GM12878 (cell line): Measurements from ENCODE around the gene CLRN3. TPM values are rescaled to one million over a fixed set of nuclear protein-coding genes. Genes with fewer than 3 reads are reported as not detected.

Experiments used
- ATAC-seq: fragments of 200-7000 bp; cut with Tn5 transposase; 3 replicates; pipeline ENCODE4 v1.9.1; 2020; ENCODE audit warnings: mild to moderate bottlenecking, moderate library complexity
- BruUV-seq: library from RNA; stranded (reverse); fragments of 400-500 nt; replicated peaks from 2 replicates; lab custom pipeline; 2021; lab: Mats Ljungman, UMichigan
- CTCF ChIA-PET: fragments of 300-600 bp; sonication (Branson Sonifier 250); formaldehyde crosslinking; extraction: SDS; loops from one replicate; lab custom pipeline; 2021; ENCODE audit warnings: inconsistent platforms; lab: Yijun Ruan, JAX
- POLR2A ChIA-PET: fragments of 350-600 bp; formaldehyde crosslinking; extraction: SDS; loops from one replicate; lab custom pipeline; 2021; ENCODE audit warnings: inconsistent platforms; lab: Charles Lee
- RAD21 ChIA-PET: fragments of 300-600 bp; sonication (Branson Sonifier 250); formaldehyde crosslinking; loops from one replicate; lab custom pipeline; 2023; ENCODE audit warnings: antibody characterized with exemption; ENCODE audit not compliant: unreplicated experiment; lab: Charles Lee
- SMC1A ChIA-PET: fragments of 300-600 bp; sonication (Branson Sonifier 250); formaldehyde crosslinking; loops from one replicate; lab custom pipeline; 2023; ENCODE audit not compliant: unreplicated experiment, uncharacterized antibody; lab: Charles Lee
- DNase-seq: peaks from one replicate; pipeline ENCODE4 v3.0.0-alpha.2; 2011; ENCODE audit warnings: low read depth, low spot score
- FAIRE-seq: peaks from 3 replicates; lab custom pipeline; 2011; peaks lifted over from hg19 to GRCh38; lab: Jason Lieb, UNC
- H2AFZ ChIP-seq: 2 replicates; pipeline ENCODE4 v1.6.0; 2011; ENCODE audit warnings: low read depth, low read length, control low read depth; ENCODE audit not compliant: control insufficient read depth
- H3K27ac ChIP-seq: 2 replicates; pipeline ENCODE4 v1.5.1; 2011; ENCODE audit warnings: control low read depth; ENCODE audit not compliant: control insufficient read depth, insufficient read depth
- H3K27me3 ChIP-seq, 2 experiments: replicated peaks in 1 of 2; 2 replicates each; pipeline versions ENCODE4 v1.6.0 to v1.6.1; 2011; ENCODE audit warnings: low read length in 1 of 2; ENCODE audit not compliant: control insufficient read depth in 2 of 2, insufficient read depth in 2 of 2
- H3K36me3 ChIP-seq, 2 experiments: 2 replicates each; pipeline ENCODE4 v1.5.1; 2011; ENCODE audit warnings: low read length in 1 of 2; ENCODE audit not compliant: control insufficient read depth in 2 of 2, insufficient read depth in 2 of 2
- H3K4me1 ChIP-seq: 2 replicates; pipeline ENCODE4 v1.6.1; 2011; ENCODE audit warnings: mild to moderate bottlenecking, low read length, moderate library complexity, mixed read lengths; ENCODE audit not compliant: control insufficient read depth, insufficient read depth
- H3K4me2 ChIP-seq: 2 replicates; pipeline ENCODE4 v1.6.0; 2011; ENCODE audit warnings: control low read depth; ENCODE audit not compliant: control insufficient read depth, insufficient read depth
- H3K4me3 ChIP-seq: fragments of 200-600 bp; sonication (generic); 2 replicates; pipeline ENCODE4 v1.5.1; 2016
- H3K79me2 ChIP-seq: 2 replicates; pipeline ENCODE4 v1.6.0; 2011; ENCODE audit warnings: low read length; ENCODE audit not compliant: control insufficient read depth, insufficient read depth
- H3K9ac ChIP-seq: 2 replicates; pipeline ENCODE4 v1.8.0; 2011; ENCODE audit warnings: low read length, control low read depth, mixed read lengths; ENCODE audit not compliant: control insufficient read depth, insufficient read depth
- H3K9me3 ChIP-seq: replicated peaks from 3 replicates; pipeline ENCODE4 v1.5.1; 2011; ENCODE audit warnings: mild to moderate bottlenecking, low read length; ENCODE audit not compliant: control insufficient read depth, insufficient read depth
- H4K20me1 ChIP-seq: 2 replicates; pipeline ENCODE4 v1.6.0; 2011; ENCODE audit not compliant: control insufficient read depth, insufficient read depth
- ASH2L ChIP-seq: fragments of 300-600, 200-600 bp; sonication (generic); IDR thresholded peaks from 2 replicates; pipeline ENCODE4 v1.6.1; 2017; ENCODE audit warnings: low read depth, mild to moderate bottlenecking, borderline replicate concordance
- CBFB ChIP-seq: IDR thresholded peaks from 2 replicates; pipeline ENCODE4 v1.6.1; 2016; ENCODE audit warnings: antibody characterized with exemption, low read depth
- JUNB ChIP-seq: IDR thresholded peaks from 2 replicates; pipeline ENCODE4 v1.6.1; 2016; ENCODE audit warnings: antibody characterized with exemption, mild to moderate bottlenecking
- KDM1A ChIP-seq: fragments of 200-600 bp; sonication (generic); IDR thresholded peaks from 2 replicates; pipeline ENCODE4 v1.6.1; 2016; ENCODE audit warnings: borderline replicate concordance
- MEF2B ChIP-seq: fragments of 450-650 bp; IDR thresholded peaks from 2 replicates; pipeline ENCODE4 v1.6.1; 2018; ENCODE audit warnings: mild to moderate bottlenecking, moderate library complexity; ENCODE audit not compliant: partially characterized antibody, poor library complexity, severe bottlenecking
- RELA ChIP-seq: fragments of 450-650 bp; IDR thresholded peaks from 2 replicates; pipeline ENCODE4 v1.8.0; 2014; ENCODE audit warnings: borderline replicate concordance; ENCODE audit not compliant: partially characterized antibody
- WRNIP1 ChIP-seq: IDR thresholded peaks from 2 replicates; pipeline ENCODE4 v1.6.1; 2011; ENCODE audit warnings: low read depth, low read length, improper control_type of control experiment, borderline replicate concordance
- ZZZ3 ChIP-seq: IDR thresholded peaks from 2 replicates; pipeline ENCODE4 v1.6.1; 2011; ENCODE audit warnings: low read depth; ENCODE audit not compliant: control insufficient read depth, insufficient read length
- WGBS: methylation state at CpG from one replicate; pipeline ENCODE4 v1.1.6; 2016; ENCODE audit warnings: low lambda C conversion rate; ENCODE audit not compliant: insufficient replicate concordance, insufficient coverage; ENCODE audit errors: missing lambda C conversion rate; 5-methylcytosine and 5-hydroxymethylcytosine counted together
- in situ Hi-C: fragments of 300-500 bp; cut with MboI; formaldehyde crosslinking; loops from 9 replicates; pipeline ENCODE4 v1.14.3; 2018; ENCODE audit warnings: mixed read lengths
- intact Hi-C: fragments of 100-400 bp; cut with micrococcal nuclease; formaldehyde crosslinking; loops from one replicate; pipeline ENCODE4 v1.14.2; 2022; ENCODE audit not compliant: unreplicated experiment
- polyA plus RNA-seq, 11 experiments: library from polyadenylated mRNA; depleted of rRNA in 4 of 11; unstranded in 6 of 11; stranded (reverse) in 5 of 11; fragments of >200 nt; fragmentation: Nextera tagmentation in 4 of 11; fragmentation: Illumina TruSeq in 1 of 11; extraction: Ambion mirVana in 4 of 11; extraction: Trizol in 1 of 11; gene quantifications; 1 replicate in 1 of 11; 2 replicates in 10 of 11; pipeline versions ENCODE4 v1.2.1 to v1.2.3, GENCODE V29; 2011 to 2016; ENCODE audit warnings: inconsistent platforms in 2 of 11, missing spikeins in 2 of 11, low read depth in 1 of 11
- total RNA-seq, 4 experiments: library from RNA; depleted of rRNA in 3 of 4; stranded (reverse); fragments of >200 nt in 3 of 4; fragmentation: Illumina TruSeq in 1 of 4; extraction: Trizol in 1 of 4; gene quantifications; 2 replicates each; pipeline versions ENCODE4 v1.2.1 to v1.2.3, GENCODE V29; 2013 to 2021
- TF ChIP-seq, protein P1 (sequence below): fragments of 450-650 bp; IDR thresholded peaks from 2 replicates; pipeline ENCODE4 v1.6.1; 2016; ENCODE audit warnings: mild to moderate bottlenecking, moderate library complexity, borderline replicate concordance
- TF ChIP-seq, protein P2 (sequence below): fragments of 450-650 bp; IDR thresholded peaks from 2 replicates; pipeline ENCODE4 v1.6.1; 2018; ENCODE audit warnings: borderline replicate concordance, mild to moderate bottlenecking; ENCODE audit not compliant: partially characterized antibody
- TF ChIP-seq, protein P3 (sequence below), 3 experiments: IDR thresholded peaks in 2 of 3; conservative IDR thresholded peaks in 1 of 3; 2 replicates each; pipeline ENCODE4 v1.5.1; 2011; ENCODE audit warnings: low read depth in 3 of 3, low read length in 3 of 3, mild to moderate bottlenecking in 3 of 3, control low read depth in 2 of 3, moderate library complexity in 2 of 3, inconsistent platforms in 1 of 3, mixed read lengths in 1 of 3; ENCODE audit not compliant: control insufficient read depth in 2 of 3, insufficient read depth in 1 of 3; ENCODE audit errors: extremely low read depth in 1 of 3

CLRN3 gene
- total and polyA plus RNA-seq, 10 of the 15 experiments (the other 5 are each of a cell fraction or from before 2014, with no cell fraction given), result not detected

DNA sequence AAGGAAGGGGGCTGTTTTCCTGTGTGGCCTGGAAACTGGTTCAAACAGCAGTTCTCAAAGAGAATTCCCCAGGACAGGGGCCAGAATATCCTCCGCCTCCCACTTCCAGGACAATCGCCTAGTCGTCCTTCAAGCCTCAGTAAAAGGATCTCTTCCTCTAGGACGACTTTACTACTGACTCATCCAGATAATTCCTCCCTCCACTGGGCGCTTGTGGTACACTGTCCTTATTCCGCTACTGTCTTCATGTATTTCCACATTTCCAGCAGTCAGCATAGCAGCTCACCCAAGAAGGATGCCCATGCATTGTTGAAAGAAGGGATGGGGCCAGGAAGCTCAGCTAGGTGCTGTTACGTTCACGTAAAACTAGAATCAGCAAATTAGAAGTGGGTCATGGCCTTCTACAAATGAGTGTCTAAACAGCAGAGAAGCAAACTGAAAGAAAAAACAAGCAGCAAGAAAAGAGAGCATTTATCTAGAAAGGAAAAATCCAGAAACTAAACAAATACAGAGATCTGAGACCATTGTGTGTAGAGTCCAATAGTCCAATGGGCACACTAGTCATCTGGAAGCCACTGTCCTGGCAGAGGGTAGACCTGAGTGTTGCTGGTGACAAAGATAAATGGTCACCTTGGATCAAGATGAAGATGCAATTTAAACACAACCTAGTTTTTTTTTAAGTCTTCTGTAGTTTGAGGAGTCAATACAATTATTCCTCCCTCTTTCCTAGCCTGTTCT lies 26.3 kb downstream of the CLRN3 start (continued):
- TF ChIP-seq, protein P1, sequence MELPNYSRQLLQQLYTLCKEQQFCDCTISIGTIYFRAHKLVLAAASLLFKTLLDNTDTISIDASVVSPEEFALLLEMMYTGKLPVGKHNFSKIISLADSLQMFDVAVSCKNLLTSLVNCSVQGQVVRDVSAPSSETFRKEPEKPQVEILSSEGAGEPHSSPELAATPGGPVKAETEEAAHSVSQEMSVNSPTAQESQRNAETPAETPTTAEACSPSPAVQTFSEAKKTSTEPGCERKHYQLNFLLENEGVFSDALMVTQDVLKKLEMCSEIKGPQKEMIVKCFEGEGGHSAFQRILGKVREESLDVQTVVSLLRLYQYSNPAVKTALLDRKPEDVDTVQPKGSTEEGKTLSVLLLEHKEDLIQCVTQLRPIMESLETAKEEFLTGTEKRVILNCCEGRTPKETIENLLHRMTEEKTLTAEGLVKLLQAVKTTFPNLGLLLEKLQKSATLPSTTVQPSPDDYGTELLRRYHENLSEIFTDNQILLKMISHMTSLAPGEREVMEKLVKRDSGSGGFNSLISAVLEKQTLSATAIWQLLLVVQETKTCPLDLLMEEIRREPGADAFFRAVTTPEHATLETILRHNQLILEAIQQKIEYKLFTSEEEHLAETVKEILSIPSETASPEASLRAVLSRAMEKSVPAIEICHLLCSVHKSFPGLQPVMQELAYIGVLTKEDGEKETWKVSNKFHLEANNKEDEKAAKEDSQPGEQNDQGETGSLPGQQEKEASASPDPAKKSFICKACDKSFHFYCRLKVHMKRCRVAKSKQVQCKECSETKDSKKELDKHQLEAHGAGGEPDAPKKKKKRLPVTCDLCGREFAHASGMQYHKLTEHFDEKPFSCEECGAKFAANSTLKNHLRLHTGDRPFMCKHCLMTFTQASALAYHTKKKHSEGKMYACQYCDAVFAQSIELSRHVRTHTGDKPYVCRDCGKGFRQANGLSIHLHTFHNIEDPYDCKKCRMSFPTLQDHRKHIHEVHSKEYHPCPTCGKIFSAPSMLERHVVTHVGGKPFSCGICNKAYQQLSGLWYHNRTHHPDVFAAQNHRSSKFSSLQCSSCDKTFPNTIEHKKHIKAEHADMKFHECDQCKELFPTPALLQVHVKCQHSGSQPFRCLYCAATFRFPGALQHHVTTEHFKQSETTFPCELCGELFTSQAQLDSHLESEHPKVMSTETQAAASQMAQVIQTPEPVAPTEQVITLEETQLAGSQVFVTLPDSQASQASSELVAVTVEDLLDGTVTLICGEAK, result no peak
- TF ChIP-seq ASH2L (no peak), WRNIP1 (no peak), ZZZ3 (no peak), RELA (no peak)

DNA sequence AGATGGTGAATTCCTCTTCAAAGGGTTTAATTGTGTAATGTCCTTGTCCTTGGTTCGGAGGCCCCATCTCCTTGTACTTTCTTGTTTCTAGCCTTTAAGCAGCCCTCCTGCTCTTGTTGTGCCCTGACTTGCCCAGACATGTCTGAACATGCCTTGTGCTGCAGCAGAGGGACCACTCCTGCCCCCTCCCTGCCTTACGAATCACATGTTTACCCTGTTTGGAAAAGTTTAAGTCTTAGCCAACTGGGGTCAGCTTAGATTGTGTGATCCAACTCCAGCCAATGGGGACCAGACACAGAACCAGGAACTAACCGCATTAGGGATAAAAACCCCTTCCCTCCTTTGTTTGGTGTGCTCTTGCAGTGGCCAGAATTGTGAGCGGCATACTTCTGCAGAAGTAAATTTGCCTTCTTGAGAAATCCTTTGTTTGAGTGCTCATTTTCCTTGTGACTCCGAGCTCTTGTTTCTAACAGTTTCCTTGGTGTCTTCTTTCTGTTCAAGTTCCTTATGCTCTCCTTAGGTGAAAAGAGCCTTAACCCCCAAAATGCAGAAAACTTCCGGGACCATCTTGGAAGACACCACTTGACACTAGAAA lies 29.4 kb downstream of the CLRN3 start:
- 59% methylated on average over 6 of the region's 6 CpGs for WGBS
- FAIRE-seq, result no peak
- Histone ChIP-seq H3K27ac (no peak overlapping the region), H3K4me3 (no peak overlapping the region), H3K4me1 (no peaks in the 10 kb centered on the region), H4K20me1 (no peaks in the 10 kb centered on the region), H2AFZ (no peak overlapping the region), H3K79me2 (no peaks in the 10 kb centered on the region), H3K9ac (no peak overlapping the region), H3K4me2 (no peak overlapping the region), H3K27me3 (no peaks in the 10 kb centered on the region), H3K9me3 (no peaks in the 10 kb centered on the region; the same call in 2 of the 3 replicates), H3K36me3 (no peaks in the 10 kb centered on the region)
- DNase-seq, result no peak
- ChIA-PET POLR2A (no interaction called here), SMC1A (no interaction called here), CTCF (interaction anchor here (2.2 kb wide), 1 partner anchor 9 kb away, joined by 9 read pairs; no protein-coding TSS in a partner anchor), RAD21 (no interaction called here)
- intact Hi-C loops, result no loop called here
- TF ChIP-seq, protein P2, sequence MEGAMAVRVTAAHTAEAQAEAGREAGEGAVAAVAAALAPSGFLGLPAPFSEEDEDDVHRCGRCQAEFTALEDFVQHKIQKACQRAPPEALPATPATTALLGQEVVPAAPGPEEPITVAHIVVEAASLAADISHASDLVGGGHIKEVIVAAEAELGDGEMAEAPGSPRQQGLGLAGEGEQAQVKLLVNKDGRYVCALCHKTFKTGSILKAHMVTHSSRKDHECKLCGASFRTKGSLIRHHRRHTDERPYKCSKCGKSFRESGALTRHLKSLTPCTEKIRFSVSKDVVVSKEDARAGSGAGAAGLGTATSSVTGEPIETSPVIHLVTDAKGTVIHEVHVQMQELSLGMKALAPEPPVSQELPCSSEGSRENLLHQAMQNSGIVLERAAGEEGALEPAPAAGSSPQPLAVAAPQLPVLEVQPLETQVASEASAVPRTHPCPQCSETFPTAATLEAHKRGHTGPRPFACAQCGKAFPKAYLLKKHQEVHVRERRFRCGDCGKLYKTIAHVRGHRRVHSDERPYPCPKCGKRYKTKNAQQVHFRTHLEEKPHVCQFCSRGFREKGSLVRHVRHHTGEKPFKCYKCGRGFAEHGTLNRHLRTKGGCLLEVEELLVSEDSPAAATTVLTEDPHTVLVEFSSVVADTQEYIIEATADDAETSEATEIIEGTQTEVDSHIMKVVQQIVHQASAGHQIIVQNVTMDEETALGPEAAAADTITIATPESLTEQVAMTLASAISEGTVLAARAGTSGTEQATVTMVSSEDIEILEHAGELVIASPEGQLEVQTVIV, result no peak
- TF ChIP-seq KDM1A (no peak), CBFB (no peak), MEF2B (no peak), JUNB (no peak)
- TF ChIP-seq, protein P3, sequence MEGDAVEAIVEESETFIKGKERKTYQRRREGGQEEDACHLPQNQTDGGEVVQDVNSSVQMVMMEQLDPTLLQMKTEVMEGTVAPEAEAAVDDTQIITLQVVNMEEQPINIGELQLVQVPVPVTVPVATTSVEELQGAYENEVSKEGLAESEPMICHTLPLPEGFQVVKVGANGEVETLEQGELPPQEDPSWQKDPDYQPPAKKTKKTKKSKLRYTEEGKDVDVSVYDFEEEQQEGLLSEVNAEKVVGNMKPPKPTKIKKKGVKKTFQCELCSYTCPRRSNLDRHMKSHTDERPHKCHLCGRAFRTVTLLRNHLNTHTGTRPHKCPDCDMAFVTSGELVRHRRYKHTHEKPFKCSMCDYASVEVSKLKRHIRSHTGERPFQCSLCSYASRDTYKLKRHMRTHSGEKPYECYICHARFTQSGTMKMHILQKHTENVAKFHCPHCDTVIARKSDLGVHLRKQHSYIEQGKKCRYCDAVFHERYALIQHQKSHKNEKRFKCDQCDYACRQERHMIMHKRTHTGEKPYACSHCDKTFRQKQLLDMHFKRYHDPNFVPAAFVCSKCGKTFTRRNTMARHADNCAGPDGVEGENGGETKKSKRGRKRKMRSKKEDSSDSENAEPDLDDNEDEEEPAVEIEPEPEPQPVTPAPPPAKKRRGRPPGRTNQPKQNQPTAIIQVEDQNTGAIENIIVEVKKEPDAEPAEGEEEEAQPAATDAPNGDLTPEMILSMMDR (IDR thresholded peaks at IDR 0.05 in 2 of 3, conservative IDR thresholded peaks at IDR 0.05 in 1 of 3; ENCODE audit: control insufficient read depth in 2 of 3, extremely low read depth in 1 of 3, insufficient read depth in 1 of 3, low read depth in 3 of 3, low read length in 3 of 3), result no peak
- ATAC-seq, result no peak
- in situ Hi-C loops, result no loop called here
- BruUV-seq, result no TSS peak
